DND-41 (cell line): ENCODE results near the gene RABGGTA.

Experiments
- CTCF ChIP-seq: IDR thresholded peaks from 2 replicates; pipeline ENCODE4 v1.5.1; 2012; ENCODE audit warnings: borderline replicate concordance, low read length, moderate library complexity, mild to moderate bottlenecking; ENCODE audit not compliant: poor library complexity, severe bottlenecking; ENCODE audit errors: extremely low read depth
- EZH2 ChIP-seq: IDR thresholded peaks from 3 replicates; pipeline ENCODE4 v1.6.1; 2012; ENCODE audit warnings: borderline replicate concordance, low read depth, mild to moderate bottlenecking, moderate library complexity, low read length, inconsistent platforms; ENCODE audit not compliant: severe bottlenecking

GRCh38 chr14:24219521-24219920, 51.9 kb downstream of the RABGGTA start:
- TF ChIP-seq CTCF (no peak), EZH2 (no peak)
